ENCODE data around the gene IL17RD.
A peak's percentile ranks its signal among the peaks of the same experiment; 100 is the strongest.

IL17RD gene

GRCh38 chr3:57164657-57165573, at the start of gene IL17RD:
Gene IL17RD, minus strand, starts transcription at chr3:57165353. Its CDS starts 67 bp downstream, at chr3:57165286.
- peak; percentile 62 for DNase-seq

DNA sequence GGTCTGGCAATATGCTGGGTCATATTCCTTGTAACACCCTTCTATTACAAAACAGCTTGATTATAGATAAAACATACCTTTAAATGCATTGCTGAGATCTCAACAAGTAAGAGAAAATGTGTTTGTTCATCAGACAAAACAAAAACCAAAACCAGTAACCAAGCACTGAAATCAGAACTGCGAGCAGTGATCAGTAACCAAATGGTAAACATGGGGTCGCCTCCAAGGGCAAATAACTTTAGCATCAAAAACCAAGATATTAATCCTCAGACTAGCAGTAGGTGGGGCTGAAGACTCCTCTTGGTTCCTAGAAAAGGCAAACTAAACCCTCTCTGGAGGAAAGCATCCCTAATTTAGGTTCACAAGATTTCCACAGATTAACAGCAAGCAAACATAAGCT, 41.3 kb upstream of the IL17RD start:
- no peak for DNase-seq

DNA sequence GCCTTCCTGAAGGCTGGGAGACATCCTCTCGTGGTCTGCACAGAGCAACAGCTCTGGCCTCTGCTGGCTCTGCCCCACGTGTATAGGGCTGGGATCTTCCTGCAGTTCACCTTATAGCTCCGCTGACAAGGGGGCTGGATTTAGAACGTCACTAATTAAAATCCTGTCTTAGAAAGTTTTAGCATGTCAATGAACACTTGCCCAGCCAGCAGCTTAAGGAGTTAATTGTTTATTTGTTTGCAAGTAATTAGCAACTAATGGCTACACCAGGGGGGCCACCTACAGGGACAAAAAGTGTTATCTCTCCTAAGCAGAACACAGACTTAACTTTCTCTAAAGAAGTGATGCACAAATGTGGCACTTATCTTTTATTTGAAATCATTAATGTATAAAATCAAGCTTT, 34.7 kb upstream of the IL17RD start, which contains the start of gene HESX1:
TSS of gene HESX1 (minus strand) at position 84 of the 403 bp plus-strand sequence. CDS start at position 24, 60 bp downstream.
- DNase-seq = peak; percentile 11

DNA sequence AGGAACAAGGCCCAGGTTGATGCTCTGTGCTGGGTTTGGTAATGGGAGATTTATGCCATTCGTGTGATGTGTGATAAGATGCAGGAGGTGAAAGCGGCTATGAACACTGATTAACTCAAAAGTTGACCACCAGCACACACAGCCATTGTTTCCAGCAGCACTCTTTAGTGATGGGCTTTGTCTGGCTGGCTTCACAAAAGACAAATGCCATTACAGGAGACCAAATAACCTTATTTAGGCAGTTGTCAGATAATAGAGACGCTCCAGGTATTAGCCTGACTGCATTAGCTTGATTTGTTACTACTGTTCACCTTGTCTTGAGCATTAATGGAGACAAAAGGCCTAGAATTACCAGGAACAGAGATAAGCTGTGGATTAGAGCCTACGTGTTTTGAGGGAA, 29.5 kb upstream of the IL17RD start:
- no peak for DNase-seq

- DNase-seq = no peak
These were observed 26.9 kb upstream of the IL17RD start for GRCh38 chr3:57192028-57192427.

GRCh38 chr3:57184526-57184925, 19.4 kb upstream of the IL17RD start:
- no peak for DNase-seq

- DNase-seq = peak; percentile 25
These were observed 14.6 kb upstream of the IL17RD start for GRCh38 chr3:57179580-57180410.

DNA sequence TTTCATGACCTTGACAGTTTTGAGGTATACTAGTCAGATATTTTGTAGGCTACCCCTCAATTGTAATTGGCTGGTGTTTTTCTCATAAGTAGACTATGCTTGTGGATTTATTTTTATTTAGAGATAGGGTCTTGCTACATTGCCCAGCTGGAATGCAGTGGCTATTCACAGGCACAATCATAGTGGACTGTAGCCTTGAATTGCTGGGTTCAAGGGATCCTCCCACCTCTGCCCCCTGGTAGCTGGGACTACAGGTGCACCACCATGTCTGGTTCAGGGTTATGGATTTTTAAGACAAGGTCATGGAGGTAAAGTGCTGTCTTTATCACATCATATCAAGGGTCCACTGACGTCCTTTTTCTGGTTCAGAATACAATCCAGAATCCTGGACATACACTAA, 10.9 kb upstream of the IL17RD start:
- no peak for DNase-seq

DNA sequence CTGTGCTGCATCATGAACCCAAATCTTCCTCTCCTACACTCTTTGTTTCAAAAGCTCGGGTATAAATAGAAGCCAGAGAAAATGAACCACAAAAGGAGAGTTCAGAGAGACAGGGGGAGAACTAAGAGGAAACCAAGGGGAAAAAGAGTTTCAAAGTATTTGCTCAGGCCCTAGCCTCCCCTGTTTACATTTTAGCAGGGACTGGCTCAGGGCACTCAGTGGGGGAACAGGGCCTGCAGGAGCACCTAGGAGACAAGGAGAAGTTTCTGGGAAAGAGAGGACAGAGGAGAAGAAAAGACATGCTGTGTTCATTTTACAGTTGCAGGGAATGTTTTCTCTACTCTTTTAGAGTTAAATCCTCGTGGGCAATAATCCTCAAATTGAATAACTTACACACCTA, 8.5 kb upstream of the IL17RD start:
- DNase-seq = no peak

DNA sequence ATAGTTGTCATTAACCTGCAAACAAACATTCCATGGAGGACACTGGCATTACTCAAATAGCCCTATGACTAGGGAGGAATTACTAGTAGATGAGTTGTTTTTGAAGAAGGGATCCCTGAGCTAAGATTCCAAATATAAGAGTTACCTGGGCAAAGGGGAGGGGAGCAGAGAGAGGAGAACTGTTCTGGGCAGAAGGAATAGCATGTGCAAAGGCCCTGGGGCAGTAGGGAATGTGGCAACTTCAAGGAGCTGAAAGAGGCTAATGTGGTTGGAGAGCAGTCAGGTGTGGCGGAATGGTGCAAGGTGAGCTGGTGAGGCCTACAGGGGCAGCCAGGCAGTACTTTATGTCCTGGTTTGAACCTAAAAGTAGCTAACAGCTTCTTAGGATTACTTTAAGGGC, 5.8 kb upstream of the IL17RD start:
- no peak for DNase-seq

DNA sequence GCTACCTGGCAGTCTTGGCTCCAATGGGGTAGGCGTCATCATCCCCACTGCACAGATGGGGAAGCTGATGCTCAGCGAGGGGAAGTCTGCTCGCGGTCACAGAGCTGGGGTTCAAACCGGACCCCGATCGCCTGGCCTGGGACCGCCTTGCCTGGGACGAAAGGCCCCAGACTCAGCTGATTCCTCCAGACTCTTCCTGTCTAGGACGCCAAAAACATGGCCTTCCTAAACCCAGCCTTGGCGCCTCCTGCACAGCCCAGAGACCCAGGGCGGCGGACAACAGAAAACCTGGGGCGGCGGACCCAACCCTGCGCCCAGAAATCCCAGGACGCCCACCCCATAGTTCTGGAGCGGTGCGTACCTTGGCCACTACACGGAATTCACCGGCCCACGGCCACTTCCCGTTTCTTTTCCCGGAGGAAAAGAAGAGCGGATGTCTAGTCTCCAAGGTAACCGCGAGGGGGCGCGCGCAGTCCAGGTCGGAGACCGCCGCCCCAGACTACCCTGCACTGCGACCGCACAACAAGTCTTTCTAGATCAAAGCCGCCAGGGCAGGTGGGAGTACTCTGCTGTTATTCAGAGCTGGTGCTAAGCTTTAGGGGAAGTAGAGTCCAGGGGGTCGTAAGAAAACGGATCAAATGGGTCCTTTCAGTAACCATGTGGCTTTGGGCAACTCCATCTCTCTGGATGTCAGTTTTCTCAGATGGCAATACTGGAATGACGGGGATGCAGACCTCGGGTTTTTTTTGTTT, 4.9 kb upstream of the IL17RD start:
- DNase-seq = peak; percentile 70

DNA sequence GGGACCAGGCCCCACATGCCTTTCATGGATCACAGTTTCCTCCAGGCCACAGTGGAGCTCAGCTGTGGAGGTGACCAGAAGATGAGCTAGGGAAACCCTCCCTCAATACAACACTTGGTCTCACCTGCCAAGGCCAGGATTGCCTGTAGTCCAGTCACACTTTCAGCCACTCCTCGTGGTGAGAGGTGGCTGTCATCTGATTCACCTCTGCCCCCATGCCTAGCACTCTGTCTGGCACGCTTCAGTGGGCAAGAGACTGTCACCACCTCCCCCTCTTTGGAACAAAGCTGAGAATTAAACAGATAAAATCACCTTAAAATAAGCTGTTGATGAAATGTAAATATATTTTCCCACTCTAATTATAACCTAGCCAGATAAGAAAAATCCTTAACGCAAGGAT, 4.0 kb upstream of the IL17RD start:
- DNase-seq = no peak

DNA sequence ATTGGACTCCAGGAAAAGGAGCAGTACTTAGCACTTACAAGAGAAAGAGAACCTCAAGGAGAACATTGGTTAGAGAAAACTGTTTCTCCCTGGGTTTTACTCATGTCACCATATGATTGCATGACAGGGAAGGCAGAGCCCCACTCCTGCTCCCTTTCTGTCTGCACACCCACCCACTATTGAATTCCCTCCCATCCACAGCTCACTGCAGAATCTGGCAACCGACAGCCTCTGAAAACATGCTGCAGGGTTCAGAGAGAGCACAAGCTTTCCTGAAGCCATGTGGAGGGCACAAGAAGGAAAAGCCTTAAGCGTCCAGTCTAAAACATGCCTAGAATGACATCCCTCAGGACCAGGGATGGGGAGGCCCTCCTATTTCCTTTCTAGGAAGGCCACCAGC, 3.0 kb upstream of the IL17RD start:
- no peak for DNase-seq

GRCh38 chr3:57166660-57167059, 1.5 kb upstream of the IL17RD start:
- DNase-seq = no peak

GRCh38 chr3:57165641-57166040, 488 bp upstream of the IL17RD start:
- no peak for DNase-seq

DNA sequence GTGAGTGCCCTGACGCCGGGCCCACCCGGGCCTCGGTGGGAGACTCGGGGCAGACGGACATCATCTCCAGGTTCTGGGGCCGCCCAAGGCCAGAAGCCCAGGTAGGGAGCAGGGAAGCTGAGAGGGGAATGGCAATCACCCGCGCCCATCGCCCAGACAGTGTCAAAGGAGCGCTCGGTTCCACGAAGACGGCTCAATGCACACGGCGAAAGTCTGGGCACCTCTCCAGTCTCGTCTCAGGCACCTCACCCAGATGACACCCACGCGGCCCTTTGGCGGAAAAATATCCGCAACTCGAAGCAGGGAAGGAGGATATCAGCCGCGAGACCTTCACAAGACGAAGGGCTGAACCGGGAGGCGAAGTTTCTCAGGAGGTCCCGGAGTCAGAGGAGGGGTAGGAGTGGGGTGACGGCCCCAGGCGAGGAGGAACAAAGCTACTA, 916 bp downstream of the IL17RD start:
- peak; percentile 19 for DNase-seq

DNA sequence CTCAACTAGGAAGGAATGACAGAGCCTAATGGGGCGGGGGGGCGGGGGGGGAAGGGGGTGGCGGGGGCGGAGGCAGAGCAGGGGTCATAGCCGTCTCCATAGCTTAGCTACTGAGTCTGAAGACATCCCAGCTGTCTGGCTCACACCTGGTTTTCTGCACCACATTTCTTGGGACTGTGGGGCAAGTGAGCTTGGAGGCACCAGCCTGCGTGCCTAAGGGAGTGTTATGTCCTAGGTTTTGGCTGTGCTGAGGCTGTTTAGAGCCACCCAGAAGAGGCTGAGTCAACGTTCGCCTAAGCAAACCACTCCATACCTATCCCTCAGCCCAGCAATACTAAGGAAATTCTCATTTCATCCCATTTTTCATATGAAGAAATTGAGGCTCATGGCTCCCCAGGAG, 1.4 kb downstream of the IL17RD start:
- DNase-seq = no peak

DNA sequence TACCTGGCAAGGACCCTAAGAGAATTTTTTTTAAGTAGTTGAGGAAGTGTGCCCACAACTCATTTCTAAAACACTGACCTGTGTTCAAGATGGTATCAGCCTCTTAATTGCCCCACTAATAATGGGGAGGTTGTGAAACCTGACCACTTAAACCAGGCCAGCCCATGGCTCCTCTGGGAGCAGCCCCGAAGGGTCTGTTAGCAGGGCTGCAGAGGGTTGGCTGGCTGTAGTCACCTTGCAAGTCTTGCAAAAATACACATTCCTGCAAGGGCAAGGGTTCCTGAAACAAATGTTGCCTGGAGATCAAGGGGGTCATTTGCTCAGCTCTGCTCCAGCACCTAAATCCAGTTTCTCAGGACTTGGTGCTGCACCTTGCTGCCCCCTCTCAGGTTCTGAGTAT, 3.2 kb downstream of the IL17RD start:
- DNase-seq = no peak

GRCh38 chr3:57160765-57161538, 4.2 kb downstream of the IL17RD start:
- DNase-seq = no peak

DNA sequence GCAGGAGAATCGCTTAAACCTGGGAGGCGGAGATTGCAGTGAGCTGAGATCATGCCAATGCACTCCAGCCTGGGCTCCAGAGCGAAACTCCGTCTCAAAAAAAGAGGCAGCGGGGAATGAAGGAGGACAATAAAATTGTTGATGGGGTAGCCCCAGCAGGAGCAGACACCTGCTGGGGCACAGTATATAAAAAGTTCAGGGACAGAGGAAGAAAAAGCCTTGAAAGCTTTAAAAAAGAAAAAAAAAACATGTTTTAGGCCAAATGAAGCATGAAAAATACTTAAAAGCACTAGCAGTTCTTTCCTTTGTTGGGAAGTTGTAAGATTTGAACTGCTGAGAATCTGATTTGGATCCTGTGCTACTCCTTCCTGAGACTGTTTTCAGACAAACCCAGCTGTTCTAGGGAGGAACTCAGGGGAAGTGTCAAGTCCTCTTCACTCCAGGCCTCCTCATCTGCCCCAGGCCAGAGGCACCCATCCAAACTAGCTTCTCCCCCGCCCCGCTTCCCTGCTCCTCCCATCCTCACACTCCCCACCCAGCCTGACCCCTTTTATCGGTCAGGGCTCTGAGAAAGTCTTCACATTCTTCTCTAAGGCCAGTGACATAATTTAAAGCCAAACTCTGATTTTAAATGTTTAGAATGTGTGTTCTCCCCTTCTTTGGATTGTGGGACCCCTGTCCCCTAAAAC, 4.9 kb downstream of the IL17RD start:
- DNase-seq = no peak

Data from hematopoietic multipotent progenitor cell treated with erythropoietin and hydrocortisone succinate and interleukin-3 and kit ligand, for 8 days (in vitro differentiated cells).